CD14-positive monocyte (primary cell): Measurements from ENCODE around the gene CACYBP. TPM values are rescaled to one million over a fixed set of nuclear protein-coding genes. Genes with fewer than 3 reads are reported as not detected.

Experiments
- DNase-seq, 3 donors: peaks; one replicate each; pipeline ENCODE4 v3.0.0-alpha.2; 2011 to 2022
- H2AFZ ChIP-seq: 2 replicates; pipeline ENCODE4 v1.6.0; 2012; ENCODE audit warnings: mild to moderate bottlenecking, low read depth, low read length, inconsistent platforms; ENCODE audit not compliant: insufficient read depth, poor library complexity, severe bottlenecking
- H3K27ac ChIP-seq, 2 donors: 1 replicate in 1 of 2; 2 replicates in 1 of 2; pipeline ENCODE4 v1.5.1; 2012 to 2013; ENCODE audit warnings: low read length in 2 of 2, control low read depth in 1 of 2, inconsistent platforms in 1 of 2, low read depth in 1 of 2, mild to moderate bottlenecking in 1 of 2
- H3K27me3 ChIP-seq, 2 donors: one replicate each; pipeline versions ENCODE4 v1.6.0 to v1.6.1; 2011 to 2013; ENCODE audit warnings: low read length in 2 of 2; ENCODE audit not compliant: control insufficient read depth in 2 of 2, insufficient read depth in 2 of 2
- H3K36me3 ChIP-seq, 2 donors: replicated peaks in 1 of 2; 1 replicate in 1 of 2; 2 replicates in 1 of 2; pipeline versions ENCODE4 v1.5.1 to v1.6.1; 2012 to 2013; ENCODE audit warnings: low read length in 2 of 2, control low read depth in 1 of 2, inconsistent platforms in 1 of 2, mild to moderate bottlenecking in 1 of 2; ENCODE audit not compliant: insufficient read depth in 2 of 2, control insufficient read depth in 1 of 2
- H3K4me1 ChIP-seq, 2 donors: 1 replicate in 1 of 2; 2 replicates in 1 of 2; pipeline versions ENCODE4 v1.5.1 to v1.6.1; 2012 to 2013; ENCODE audit warnings: low read length in 2 of 2, control low read depth in 1 of 2, inconsistent platforms in 1 of 2, mild to moderate bottlenecking in 1 of 2, moderate library complexity in 1 of 2; ENCODE audit not compliant: insufficient read depth in 2 of 2, control insufficient read depth in 1 of 2
- H3K4me2 ChIP-seq: replicated peaks from 2 replicates; pipeline ENCODE3; 2012; ENCODE audit warnings: low read length, moderate library complexity, mild to moderate bottlenecking; ENCODE audit not compliant: poor library complexity, severe bottlenecking; ENCODE audit errors: extremely low read depth
- H3K4me3 ChIP-seq, 3 experiments: fragments of 200-600 bp in 1 of 3; sonication (generic) in 1 of 3; replicated peaks in 1 of 3; 1 replicate in 2 of 3; 2 replicates in 1 of 3; pipeline ENCODE4 v1.5.1; 2011 to 2013; ENCODE audit warnings: low read length in 3 of 3, mild to moderate bottlenecking in 3 of 3, control low read depth in 2 of 3, low read depth in 2 of 3, inconsistent platforms in 1 of 3, moderate library complexity in 1 of 3
- H3K79me2 ChIP-seq: 2 replicates; pipeline ENCODE4 v1.6.0; 2012; ENCODE audit warnings: mild to moderate bottlenecking, control low read depth, inconsistent platforms, low read length, moderate library complexity; ENCODE audit not compliant: insufficient read depth
- H3K9ac ChIP-seq: 2 replicates; pipeline ENCODE4 v1.6.0; 2017; ENCODE audit warnings: low read length, mild to moderate bottlenecking; ENCODE audit not compliant: insufficient read depth, poor library complexity, severe bottlenecking
- H3K9me3 ChIP-seq, 2 donors: replicated peaks in 1 of 2; 1 replicate in 1 of 2; 2 replicates in 1 of 2; pipeline versions ENCODE4 v1.5.1 to v1.6.1; 2012 to 2013; ENCODE audit warnings: low read length in 2 of 2, control low read depth in 1 of 2; ENCODE audit not compliant: control insufficient read depth in 1 of 2, insufficient read depth in 1 of 2
- H4K20me1 ChIP-seq: 2 replicates; pipeline ENCODE4 v1.6.0; 2012; ENCODE audit warnings: mild to moderate bottlenecking, low read length, control low read depth, moderate library complexity; ENCODE audit not compliant: insufficient read depth
- H3K27ac Mint-ChIP-seq, 7 donors: one replicate each; pipeline ENCODE4 v1.8.0; 2020; ENCODE audit warnings: mild to moderate bottlenecking in 7 of 7, mixed read lengths in 7 of 7, moderate library complexity in 6 of 7, inconsistent platforms in 2 of 7
- H3K27me3 Mint-ChIP-seq, 3 donors: one replicate each; pipeline ENCODE4 v1.8.0; 2021 to 2022; ENCODE audit warnings: low read depth in 3 of 3, mild to moderate bottlenecking in 3 of 3, mixed read lengths in 3 of 3, moderate library complexity in 3 of 3, inconsistent platforms in 1 of 3
- H3K36me3 Mint-ChIP-seq, 2 donors: one replicate each; pipeline ENCODE4 v1.8.0; 2020; ENCODE audit warnings: mixed read lengths in 2 of 2, inconsistent platforms in 1 of 2, mild to moderate bottlenecking in 1 of 2
- H3K4me1 Mint-ChIP-seq: one replicate; pipeline ENCODE4 v1.8.0; 2020; ENCODE audit warnings: mild to moderate bottlenecking, mixed read lengths
- H3K4me3 Mint-ChIP-seq, 2 donors: one replicate each; pipeline ENCODE4 v1.8.0; 2020; ENCODE audit warnings: mild to moderate bottlenecking in 2 of 2, mixed read lengths in 2 of 2, moderate library complexity in 1 of 2
- H3K9me3 Mint-ChIP-seq, 7 donors: one replicate each; pipeline ENCODE4 v1.8.0; 2020 to 2022; ENCODE audit warnings: mixed read lengths in 7 of 7, mild to moderate bottlenecking in 6 of 7, moderate library complexity in 6 of 7, inconsistent platforms in 2 of 7
- CTCF ChIP-seq: fragments of 200-600 bp; IDR thresholded peaks from one replicate; pipeline ENCODE4 v1.8.0; 2022; ENCODE audit warnings: antibody characterized with exemption, mild to moderate bottlenecking
- WGBS: methylation state at CpG from one replicate; pipeline ENCODE4 v1.1.5; 2013; ENCODE audit warnings: missing lambda C conversion rate; ENCODE audit not compliant: insufficient coverage; 5-methylcytosine and 5-hydroxymethylcytosine counted together
- intact Hi-C, 2 donors: fragments of 100-400 bp; cut with micrococcal nuclease; formaldehyde crosslinking; loops; one replicate each; pipeline versions ENCODE4 v1.15.0 to v1.15.1; 2023
- polyA plus RNA-seq, 3 donors: library from polyadenylated mRNA; depleted of rRNA in 1 of 3; unstranded in 2 of 3; stranded (reverse) in 1 of 3; fragments of 300-500 nt in 2 of 3; fragments of >200 nt in 1 of 3; fragmentation: Illumina TruSeq in 2 of 3; gene quantifications; 1 replicate in 2 of 3; 2 replicates in 1 of 3; pipeline ENCODE4 v1.2.3, GENCODE V29; 2012 to 2021

Gene CACYBP
- polyA plus RNA-seq, 3 donors = 15.0 to 86.9 (median 74.8) TPM

- Mint-ChIP-seq H3K4me1 (peaks cover 45% of the 10 kb centered on the region), H3K9me3 (no peaks in the 10 kb centered on the region), H3K27ac (peak overlapping the region; percentile 65 to 92 (median 79)), H3K27me3 (no peaks in the 10 kb centered on the region), H3K36me3 (peaks cover 7% of the 10 kb centered on the region in 2 donors), H3K4me3 (peak overlapping the region in 1 of 2 donors; percentile 69)
- H3K27me3 ChIP-seq = no peaks in the 10 kb centered on the region
- intact Hi-C loops = no loop called here
- no peaks in the 10 kb centered on the region for H4K20me1 ChIP-seq
- peak in 1 of 3 donors; percentile 53 for DNase-seq
- peak overlapping the region in 1 of 2 donors; percentile 70 for H3K27ac ChIP-seq
- H3K9me3 ChIP-seq = no peaks in the 10 kb centered on the region
- TF ChIP-seq CTCF = no peak
- no peaks in the 10 kb centered on the region for H3K79me2 ChIP-seq
- peaks cover 3 to 6% of the 10 kb centered on the region in 2 donors for H3K36me3 ChIP-seq
- peak overlapping the region; percentile 45 for H3K4me2 ChIP-seq
- H2AFZ ChIP-seq = no peak overlapping the region
- no peak overlapping the region for H3K9ac ChIP-seq
- peak overlapping the region in 1 of 3 experiments; percentile 40 for H3K4me3 ChIP-seq
- H3K4me1 ChIP-seq = peaks cover 41 to 65% of the 10 kb centered on the region in 2 donors
- WGBS = no CpG with 5 or more reads among the region's 2 CpGs
Observed at GRCh38 chr1:174960362-174960761, 39.4 kb upstream of the CACYBP start.

- no peaks in the 10 kb centered on the region for H3K9me3 ChIP-seq
- H3K9ac ChIP-seq = peak overlapping the region; percentile 41
- peaks cover 0 to 2% of the 10 kb centered on the region in 2 donors for H3K36me3 ChIP-seq
- no peaks in the 10 kb centered on the region for H4K20me1 ChIP-seq
- no peaks in the 10 kb centered on the region for H3K9me3 Mint-ChIP-seq
- H3K4me3 ChIP-seq = peak overlapping the region in 1 of 3 experiments; percentile 76
- peak overlapping the region; percentile 80 for H3K4me2 ChIP-seq
- intact Hi-C loops = no loop called here
- DNase-seq = no peak
- no CpG with 5 or more reads among the region's 2 CpGs for WGBS
- no peaks in the 10 kb centered on the region for H3K27me3 Mint-ChIP-seq
- H3K4me1 ChIP-seq = peaks cover 61 to 80% of the 10 kb centered on the region in 2 donors
- no peak for TF ChIP-seq CTCF
- peaks cover 6% of the 10 kb centered on the region for H3K79me2 ChIP-seq
- no peak overlapping the region for H3K4me3 Mint-ChIP-seq
- H3K4me1 Mint-ChIP-seq = peaks cover 62% of the 10 kb centered on the region
- peak overlapping the region in 1 of 2 donors; percentile 89 for H3K27ac ChIP-seq
- H3K27me3 ChIP-seq = no peaks in the 10 kb centered on the region
- H3K27ac Mint-ChIP-seq = peak overlapping the region; percentile 88 to 99 (median 98)
- no peaks in the 10 kb centered on the region for H3K36me3 Mint-ChIP-seq
- no peak overlapping the region for H2AFZ ChIP-seq
Observed at GRCh38 chr1:174963529-174964125, 36.1 kb upstream of the CACYBP start.
